Measurements from ENCODE around the gene RBM27. TPM values are rescaled to one million over a fixed set of nuclear protein-coding genes. Genes with fewer than 3 reads are reported as not detected.

RBM27 gene
- total and polyA plus RNA-seq, 2 of the 4 experiments (the other 2 are of a cell fraction), result 7.7 to 19.2 TPM

- Histone ChIP-seq H3K9ac (ENCODE audit: low read depth, low read length) (no peak overlapping the region), H3K9me1 (ENCODE audit: insufficient read depth, low read length) (no peaks in the 10 kb centered on the region), H2AFZ (replicated peaks; ENCODE audit: low read length, poor library complexity) (no peak overlapping the region), H3K36me3 (ENCODE audit: control insufficient read depth, insufficient read depth, low read length) (peaks cover 28% of the 10 kb centered on the region), H4K91ac (ENCODE audit: insufficient read depth, low read depth, low read length) (no peak overlapping the region), H2BK20ac (ENCODE audit: low read depth, low read length) (no peak overlapping the region), H3K27me3 (ENCODE audit: control insufficient read depth, insufficient read depth, low read length) (no peaks in the 10 kb centered on the region), H3K4me1 (ENCODE audit: control insufficient read depth, insufficient read depth, low read length) (no peaks in the 10 kb centered on the region; the same call in 1 of the 2 replicates), H3K4me2 (ENCODE audit: low read depth, low read length) (no peak overlapping the region), H3K9me3 (ENCODE audit: control insufficient read depth, insufficient read depth, low read length) (no peaks in the 10 kb centered on the region), H4K5ac (ENCODE audit: low read depth, low read length) (no peak overlapping the region), H3K14ac (replicated peaks; ENCODE audit: low read depth, low read length) (no peak overlapping the region), H3K79me1 (ENCODE audit: low read depth in 1 of 2, low read length in 2 of 2) (peaks cover 3 to 5% of the 10 kb centered on the region in 2 experiments; a peak in 2 of 4 replicates), H2AK5ac (ENCODE audit: low read depth, low read length) (no peak overlapping the region), H3K18ac (ENCODE audit: low read depth, low read length) (no peak overlapping the region), H2BK5ac (ENCODE audit: low read depth, low read length, poor library complexity, severe bottlenecking) (no peak overlapping the region), H4K8ac (ENCODE audit: low read depth in 2 of 2, low read length in 2 of 2) (no peak overlapping the region), H2BK15ac (ENCODE audit: low read depth, low read length) (no peak overlapping the region), H2BK120ac (ENCODE audit: low read depth, low read length) (no peak overlapping the region), H3K4me3 (ENCODE audit: insufficient read depth, low read depth, low read length) (no peak overlapping the region), H3K56ac (ENCODE audit: extremely low read depth, insufficient read depth, low read length) (no peak overlapping the region), H3K23ac (ENCODE audit: low read depth, low read length) (no peak overlapping the region), H2AK9ac (replicated peaks; ENCODE audit: low read depth, low read length, poor library complexity) (no peak overlapping the region), H3K4ac (ENCODE audit: low read depth, low read length) (no peak overlapping the region), H4K20me1 (ENCODE audit: insufficient read depth, low read length) (no peaks in the 10 kb centered on the region), H3K27ac (ENCODE audit: insufficient read depth, low read length) (no peak overlapping the region)
- CTCF ChIA-PET, result no interaction called here
- DNase-seq (no peak), ATAC-seq (ENCODE audit: low read depth) (no peak)
- no TSS peak for BruUV-seq (replicated peaks)
- POLR2A ChIA-PET (ENCODE audit: unreplicated experiment), result no interaction called here
- dilution Hi-C loops (cut with HindIII; ENCODE audit: low sequenced_read_pairs, unreplicated experiment), result no loop called here
- no peak for TF ChIP-seq NFE2L2 (IDR thresholded peaks at IDR 0.05; ENCODE audit: low read depth, low read length)
- TF ChIP-seq POLR2A (IDR thresholded peaks at IDR 0.05; ENCODE audit: low read depth, low read length), result no peak
- no peak for TF ChIP-seq MAZ (IDR thresholded peaks at IDR 0.05; ENCODE audit: borderline replicate concordance, low read depth, low read length)
- TF ChIP-seq CTCF (conservative IDR thresholded peaks at IDR 0.05; ENCODE audit: low read depth, low read length), result no peak
- no peak for TF ChIP-seq USF2 (IDR thresholded peaks at IDR 0.05; ENCODE audit: low read depth, low read length)
- no peak for TF ChIP-seq ELK1 (IDR thresholded peaks at IDR 0.05; ENCODE audit: borderline replicate concordance, low read depth, low read length)
- TF ChIP-seq CEBPB (IDR thresholded peaks at IDR 0.05; ENCODE audit: low read depth, low read length), result no peak
- TF ChIP-seq FOS (IDR thresholded peaks at IDR 0.05; ENCODE audit: low read depth, low read length), result no peak
- TF ChIP-seq RAD21 (IDR thresholded peaks at IDR 0.05; ENCODE audit: low read length), result no peak
- no peak for TF ChIP-seq BHLHE40 (IDR thresholded peaks at IDR 0.05; ENCODE audit: low read depth, low read length)
- no peak for TF ChIP-seq CHD1 (IDR thresholded peaks at IDR 0.05; ENCODE audit: low read depth, low read length)
- intact Hi-C loops (cut with micrococcal nuclease), result no loop called here
- in situ Hi-C loops (cut with MboI; ENCODE audit: low sequenced_read_pairs), result loop anchor here (10.0 kb wide), 1 partner anchor 54 kb away; no protein-coding TSS in a partner anchor
Measured at GRCh38 chr5:146169076-146169475, 34.3 kb upstream of the RBM27 start.

Data from IMR-90 (cell line).